ENCODE measurements around the gene RBFA. TPM values are rescaled to one million over a fixed set of nuclear protein-coding genes. Genes with fewer than 3 reads are reported as not detected.
"Not testable (repeated sequence)": the region's sequence is repeated elsewhere in the genome, so short reads cannot be mapped to it uniquely, and the experiment has no call there.

RBFA gene
- total and polyA plus RNA-seq, 10 of the 15 experiments (the other 5 are each of a cell fraction or from before 2014, with no cell fraction given), result 7.2 to 56.0 (median 37.7) TPM

- SMC1A ChIA-PET (ENCODE audit: uncharacterized antibody, unreplicated experiment); FAIRE-seq; H3K9ac ChIP-seq (ENCODE audit: control insufficient read depth, insufficient read depth, low read length); intact Hi-C loops (cut with micrococcal nuclease; ENCODE audit: unreplicated experiment); RAD21 ChIA-PET (ENCODE audit: unreplicated experiment); H4K20me1 ChIP-seq (ENCODE audit: control insufficient read depth, insufficient read depth); H2AFZ ChIP-seq (ENCODE audit: control insufficient read depth, low read depth, low read length); H3K4me3 ChIP-seq; H3K4me2 ChIP-seq (ENCODE audit: control insufficient read depth, insufficient read depth); DNase-seq (ENCODE audit: low read depth, low spot score); BruUV-seq (replicated peaks); H3K27ac ChIP-seq (ENCODE audit: control insufficient read depth, insufficient read depth); H3K36me3 ChIP-seq (ENCODE audit: control insufficient read depth in 2 of 2, insufficient read depth in 2 of 2, low read length in 1 of 2); H3K27me3 ChIP-seq (replicated peaks in 1 of 2; ENCODE audit: control insufficient read depth in 2 of 2, insufficient read depth in 2 of 2, low read length in 1 of 2); H3K4me1 ChIP-seq (ENCODE audit: control insufficient read depth, insufficient read depth, low read length); CTCF ChIA-PET; in situ Hi-C loops (cut with MboI); ATAC-seq; POLR2A ChIA-PET; H3K79me2 ChIP-seq (ENCODE audit: control insufficient read depth, insufficient read depth, low read length): not testable (repeated sequence)
- H3K9me3 ChIP-seq (replicated peaks; ENCODE audit: control insufficient read depth, insufficient read depth, low read length), result peaks cover 19% of the 10 kb centered on the region
Observed at GRCh38 chr18:80027719-80028118, 6.5 kb upstream of the RBFA start.

GRCh38 chr18:80029690-80030089, 4.5 kb upstream of the RBFA start:
- ATAC-seq, result no peak
- H3K4me2 ChIP-seq (ENCODE audit: control insufficient read depth, insufficient read depth), result no peak overlapping the region
- no peak overlapping the region for H3K4me3 ChIP-seq
- H3K9ac ChIP-seq (ENCODE audit: control insufficient read depth, insufficient read depth, low read length), result no peak overlapping the region
- 33% methylated on average over 1 of the region's 1 CpG for WGBS (ENCODE audit: insufficient coverage, insufficient replicate concordance, low lambda C conversion rate, missing lambda C conversion rate)
- peaks cover 2% of the 10 kb centered on the region; the same call in 2 of the 3 replicates for H3K9me3 ChIP-seq (replicated peaks; ENCODE audit: control insufficient read depth, insufficient read depth, low read length)
- no peak overlapping the region for H2AFZ ChIP-seq (ENCODE audit: control insufficient read depth, low read depth, low read length)
- no peaks in the 10 kb centered on the region for H3K4me1 ChIP-seq (ENCODE audit: control insufficient read depth, insufficient read depth, low read length)
- no peak for DNase-seq (ENCODE audit: low read depth, low spot score)
- H4K20me1 ChIP-seq (ENCODE audit: control insufficient read depth, insufficient read depth), result no peaks in the 10 kb centered on the region
- peaks cover 3% of the 10 kb centered on the region for H3K79me2 ChIP-seq (ENCODE audit: control insufficient read depth, insufficient read depth, low read length)
- H3K27ac ChIP-seq (ENCODE audit: control insufficient read depth, insufficient read depth), result no peak overlapping the region
- ChIA-PET SMC1A (ENCODE audit: uncharacterized antibody, unreplicated experiment) (no interaction called here), RAD21 (ENCODE audit: unreplicated experiment) (no interaction called here), CTCF (no interaction called here), POLR2A (no interaction called here)
- no peaks in the 10 kb centered on the region for H3K36me3 ChIP-seq (ENCODE audit: control insufficient read depth in 2 of 2, insufficient read depth in 2 of 2, low read length in 1 of 2)
- BruUV-seq (replicated peaks), result no TSS peak
- intact Hi-C loops (cut with micrococcal nuclease; ENCODE audit: unreplicated experiment) (loop anchor here (5.0 kb wide), 2 partner anchors 42 to 118 kb away; partner anchors contain the start of gene TXNL4A), in situ Hi-C loops (cut with MboI) (no loop called here)
- no peaks in the 10 kb centered on the region for H3K27me3 ChIP-seq (replicated peaks in 1 of 2; ENCODE audit: control insufficient read depth in 2 of 2, insufficient read depth in 2 of 2, low read length in 1 of 2)
- FAIRE-seq, result no peak
- TF ChIP-seq IRF4 (IDR thresholded peaks at IDR 0.05; ENCODE audit: low read depth, low read length) (no peak), TCF12 (IDR thresholded peaks at IDR 0.05; ENCODE audit: low read depth, low read length) (no peak), IRF5 (IDR thresholded peaks at IDR 0.05; ENCODE audit: borderline replicate concordance) (no peak), NFXL1 (IDR thresholded peaks at IDR 0.05; ENCODE audit: borderline replicate concordance) (no peak), RELA (IDR thresholded peaks at IDR 0.05; ENCODE audit: borderline replicate concordance, partially characterized antibody) (no peak), GATAD2B (conservative IDR thresholded peaks at IDR 0.05; ENCODE audit: low read depth) (no peak)

Measured in GM12878 (cell line).